Hindlimb muscle (tissue), 1 donor: ENCODE measurements around the gene SPECC1. TPM values are rescaled to one million over a fixed set of nuclear protein-coding genes. Genes with fewer than 3 reads are reported as not detected.
"Not testable (repeated sequence)": the region's sequence is repeated elsewhere in the genome, so short reads cannot be mapped to it uniquely, and the experiment has no call there.

Source experiments
- DNase-seq: peaks from one replicate; pipeline ENCODE4 v3.0.0-alpha.2; 2013
- polyA plus RNA-seq: library from polyadenylated mRNA; unstranded; fragments of 120-200 nt; gene quantifications from one replicate; pipeline ENCODE4 v1.2.1, GENCODE V29; 2013; ENCODE audit not compliant: insufficient read length

The SPECC1 gene
- polyA plus RNA-seq, 1 donor, result 6.9 TPM

DNA sequence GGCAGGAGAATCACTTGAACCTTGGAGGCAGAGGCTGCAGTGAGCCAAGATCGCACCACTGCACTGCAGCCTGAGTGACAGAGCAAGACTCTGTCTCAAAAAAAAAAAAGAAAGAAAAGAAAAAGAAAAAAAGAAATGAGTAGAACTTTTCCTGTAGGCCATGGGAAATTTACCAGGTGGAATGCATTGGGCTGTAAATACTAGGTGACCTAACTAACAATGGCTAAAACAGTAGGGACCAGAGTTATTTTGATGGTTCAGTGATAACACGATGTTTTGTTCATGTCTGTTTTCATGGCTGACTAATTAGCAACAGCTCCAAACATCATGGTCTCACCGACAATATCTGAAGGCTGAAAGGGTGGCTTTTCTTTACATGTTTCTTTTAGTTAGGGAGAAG is 318.6 kb downstream of the SPECC1 start:
- not testable (repeated sequence) for DNase-seq

DNA sequence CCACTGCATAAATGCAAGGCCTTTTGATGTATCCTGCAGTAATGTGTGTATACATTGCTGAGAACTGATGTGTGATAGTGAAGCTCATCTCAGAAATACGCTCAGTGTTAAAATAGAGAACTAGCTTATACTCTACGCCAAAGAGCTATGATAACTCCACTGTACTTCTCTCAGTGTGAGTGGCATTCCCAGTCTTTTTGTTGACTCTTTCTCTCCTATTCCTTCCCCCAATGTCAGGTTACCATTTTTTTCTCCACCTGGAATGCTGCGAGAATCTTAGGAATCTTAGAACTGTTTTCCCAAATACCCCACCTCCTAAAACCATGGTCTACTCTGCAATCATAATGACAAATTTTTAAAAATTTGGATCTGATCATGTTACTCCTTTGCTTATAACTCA is 342.2 kb downstream of the SPECC1 start:
- not testable (repeated sequence) for DNase-seq

DNA sequence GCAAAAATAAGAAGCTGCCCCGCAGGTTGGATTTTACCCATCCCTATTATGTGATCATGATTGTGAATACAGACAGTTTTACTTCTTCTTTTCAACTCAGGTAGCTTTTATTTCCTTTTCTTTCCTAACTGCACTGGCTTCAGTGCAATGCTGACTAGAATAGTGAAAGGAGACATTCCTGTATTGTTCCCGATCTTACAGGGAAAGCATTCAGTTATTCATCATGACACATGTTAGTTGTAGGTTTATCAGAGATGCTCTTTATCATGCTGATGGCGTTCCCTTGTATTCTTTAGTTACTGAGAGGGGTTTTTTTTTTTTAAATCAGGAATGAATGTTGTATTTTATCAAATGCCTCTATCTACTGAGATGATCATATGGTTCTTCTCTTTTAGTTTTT is 343.4 kb downstream of the SPECC1 start:
- not testable (repeated sequence) for DNase-seq

DNA sequence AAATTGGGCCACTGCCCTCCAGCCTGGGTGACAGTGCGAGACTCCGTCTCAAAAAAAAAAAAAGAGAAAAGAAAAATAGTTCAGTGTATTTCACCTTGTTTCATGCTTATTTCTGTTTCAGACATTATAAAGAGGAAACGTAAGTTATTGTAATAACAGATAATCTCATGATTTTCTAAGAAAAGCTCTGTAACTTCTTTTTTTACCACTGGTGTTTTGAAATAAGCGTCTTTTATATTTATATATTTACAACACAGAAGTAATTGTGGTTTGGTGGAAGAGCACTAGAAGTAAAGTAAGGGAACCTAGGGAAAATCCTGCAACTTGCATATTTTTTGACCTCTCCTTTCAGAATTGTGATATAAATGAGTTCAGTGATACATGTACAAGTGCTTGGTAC is 354.7 kb downstream of the SPECC1 start:
- DNase-seq, result not testable (repeated sequence)

Other genes with a start within 250 kb of the SPECC1 start
- gene ULK2, start 141.4 kb upstream of the SPECC1 start, polyA plus RNA-seq, result 28.2 TPM
- gene AKAP10, start 31.5 kb upstream of the SPECC1 start, polyA plus RNA-seq, result 16.5 TPM